Right kidney (tissue), 9 donors: Measurements from ENCODE around the gene PPY.
"Not testable (repeated sequence)": the region's sequence is repeated elsewhere in the genome, so short reads cannot be mapped to it uniquely, and the experiment has no call there.

ENCODE experiments used
- DNase-seq: peaks from one replicate; pipeline ENCODE4 v3.0.0-alpha.2; 2016
- long read RNA-seq, 8 donors: transcript quantifications; one replicate each; lab custom pipeline, GENCODE V29; 2026

PPY gene, protein sequence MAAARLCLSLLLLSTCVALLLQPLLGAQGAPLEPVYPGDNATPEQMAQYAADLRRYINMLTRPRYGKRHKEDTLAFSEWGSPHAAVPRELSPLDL
- long read RNA-seq, donor 1, partial matches to known transcripts: 0 of 1 reads
- long read RNA-seq, donor 1, other reads (novel, unspliced or antisense): 0 of 1 reads
- long read RNA-seq, donor 2: 0 reads
- long read RNA-seq, donor 3: 0 reads
- long read RNA-seq, donor 4: 0 reads
- long read RNA-seq, donor 5: 0 reads
- long read RNA-seq, donor 6: 0 reads
- long read RNA-seq, donor 7: 0 reads
- long read RNA-seq, donor 8: 0 reads

DNA sequence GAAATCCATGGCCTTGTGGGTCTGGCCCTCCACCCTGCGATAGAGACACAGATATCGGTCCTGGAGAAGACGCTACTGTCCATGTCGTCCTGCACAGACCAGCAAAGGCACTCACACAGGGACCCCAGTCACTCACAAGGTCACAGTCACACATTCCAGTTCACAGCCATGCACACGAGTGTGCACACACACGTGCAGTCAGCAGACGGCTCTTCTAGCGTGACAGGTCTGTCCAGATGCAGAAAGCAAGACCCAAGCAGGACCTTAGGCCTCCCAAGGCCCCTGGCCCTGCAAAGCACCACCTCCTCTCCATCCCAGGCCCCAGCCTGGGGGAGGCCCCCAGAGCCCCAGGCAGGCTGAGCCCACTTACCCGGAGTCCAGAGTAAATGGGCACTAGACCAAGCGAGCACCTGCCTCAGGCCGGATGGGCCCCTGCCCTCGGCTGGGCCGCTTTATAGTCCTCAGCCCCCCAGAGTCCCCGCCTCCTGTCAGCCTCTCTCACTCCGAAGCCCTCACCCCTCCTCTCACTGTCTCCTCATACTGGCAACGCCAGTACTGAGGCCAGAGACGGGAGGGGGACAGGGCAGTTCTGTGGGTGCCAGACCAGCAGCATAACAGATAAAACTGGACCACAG lies at the start of gene PPY:
PPY (minus strand) TSS at position 426 of the 635 bp plus-strand sequence. CDS start 822 bp downstream, outside the sequence.
- no peak for DNase-seq

DNA sequence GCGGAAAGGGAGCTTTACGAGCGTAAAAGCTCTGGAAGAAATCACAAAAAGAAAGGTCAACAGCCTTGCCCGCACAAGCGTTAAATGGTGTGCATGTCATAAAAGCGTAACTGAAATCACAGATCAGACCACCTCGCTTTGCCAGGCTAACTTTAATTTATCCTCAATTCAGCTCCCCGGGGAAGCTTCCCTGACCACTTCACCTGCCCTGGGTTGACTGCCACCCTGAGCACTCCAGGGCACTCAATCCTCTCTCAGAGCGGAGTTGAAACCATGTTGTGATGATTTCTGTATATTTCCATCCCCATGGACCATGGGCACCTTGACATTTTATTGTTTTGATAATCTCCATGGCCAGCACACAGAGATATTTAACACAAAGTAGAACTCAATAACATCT lies 46.0 kb upstream of the PPY start:
- no peak for DNase-seq

DNA sequence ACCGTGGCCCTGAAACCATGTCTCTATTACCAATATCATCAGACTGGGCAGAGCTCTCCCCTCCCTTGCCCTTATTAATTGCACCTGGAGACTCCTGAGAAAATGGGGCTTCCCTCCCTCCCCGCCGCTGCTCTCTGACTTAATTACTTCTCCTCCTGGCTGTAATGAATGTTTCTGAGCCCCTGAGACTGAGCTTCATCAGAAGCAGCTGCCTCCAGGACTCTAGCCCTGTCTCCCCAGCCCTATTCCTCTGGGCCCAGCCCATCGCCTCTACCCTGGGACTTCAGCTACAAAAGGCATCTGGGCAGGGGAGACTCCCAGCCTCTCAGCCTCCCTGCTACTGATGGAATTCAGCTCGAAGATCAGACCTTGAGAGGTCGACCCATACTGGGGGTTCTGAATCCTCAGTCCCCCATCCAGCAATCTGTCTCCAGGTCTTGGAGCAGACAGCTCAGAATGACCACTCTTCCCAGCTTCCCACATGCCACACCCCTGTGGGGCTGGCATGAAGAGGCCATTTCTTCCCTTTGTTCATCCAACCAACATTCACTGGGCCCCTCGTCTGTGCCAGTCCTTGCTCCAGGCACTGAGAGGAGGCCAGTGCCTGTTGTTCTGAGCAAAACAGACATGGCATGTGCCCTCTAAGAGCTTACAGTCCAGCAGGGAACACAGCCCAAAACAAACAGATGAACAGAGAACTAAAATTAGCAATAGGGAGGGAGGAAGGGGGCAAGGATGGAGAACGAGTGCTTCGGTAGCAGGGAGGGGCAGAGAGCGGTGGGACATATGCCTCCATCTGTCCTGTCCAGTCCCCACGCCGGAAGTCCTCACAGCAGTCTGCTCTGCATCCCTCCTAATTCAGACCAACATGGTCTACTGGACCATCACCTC lies 45.1 kb upstream of the PPY start:
- no peak for DNase-seq

- no peak for DNase-seq
Observed at GRCh38 chr17:43986225-43986981, 44.1 kb upstream of the PPY start.

- DNase-seq: no peak
Observed at GRCh38 chr17:43984521-43984920, 42.2 kb upstream of the PPY start.

DNA sequence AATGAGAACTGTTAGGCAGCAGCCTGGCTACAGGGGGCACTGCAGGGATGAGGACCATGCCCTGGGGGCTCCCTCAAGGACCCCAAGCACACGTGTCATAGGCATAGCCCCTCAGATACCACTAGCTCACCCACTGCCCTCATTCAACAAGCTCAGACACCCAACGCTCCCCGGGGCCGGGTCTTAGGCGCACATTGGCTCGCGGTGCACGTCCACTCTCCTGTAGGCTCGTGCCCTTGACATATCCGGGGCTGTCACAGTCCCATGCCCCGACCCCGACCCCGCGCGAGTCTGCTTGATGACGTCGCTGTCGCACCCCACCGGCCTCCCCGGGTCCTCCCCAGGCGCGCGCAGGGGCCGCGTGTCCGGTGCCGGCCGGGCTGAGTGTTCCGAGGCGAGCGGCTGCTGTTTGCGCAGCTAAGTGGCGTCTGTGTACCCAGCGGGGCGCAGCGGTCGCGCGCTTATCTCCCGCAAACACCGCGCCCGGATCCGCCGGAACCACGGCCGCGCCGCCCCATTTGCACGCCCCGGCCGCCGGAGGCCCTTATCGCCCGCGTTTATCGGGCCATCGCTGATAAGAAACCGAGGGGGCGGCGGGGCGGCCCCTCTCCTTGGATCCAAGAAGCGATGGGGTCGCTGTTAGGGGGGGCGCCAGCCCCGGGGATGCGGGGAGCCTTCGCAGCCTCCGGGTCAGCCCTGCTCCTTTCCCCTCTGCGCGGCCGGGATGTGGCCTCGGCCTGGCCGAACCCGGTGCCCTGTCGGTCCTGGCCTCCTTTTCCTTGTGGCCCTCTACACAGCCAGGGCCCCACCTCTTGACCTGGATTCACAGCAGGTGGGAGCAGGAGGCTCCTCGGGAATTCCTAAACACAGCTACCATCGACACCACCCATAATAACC lies 41.5 kb upstream of the PPY start:
- DNase-seq: peak; percentile 65

DNA sequence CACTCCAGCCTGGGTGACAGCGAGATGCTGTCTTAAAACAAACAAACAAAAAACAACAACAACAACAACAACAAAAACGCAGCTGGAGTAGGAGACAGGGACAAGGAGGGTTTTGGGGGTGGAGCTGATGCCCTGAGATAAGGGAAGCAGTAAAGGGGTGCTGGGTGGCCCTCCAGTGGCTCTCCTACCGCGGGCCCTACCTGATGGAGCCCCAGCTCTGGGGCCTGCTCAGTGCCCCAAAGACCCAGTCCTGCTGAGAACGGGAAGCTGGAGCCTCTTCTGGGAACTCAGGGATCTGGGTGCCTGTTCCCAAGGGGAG lies 40.9 kb upstream of the PPY start:
- no peak for DNase-seq

GRCh38 chr17:43982171-43982570 lies 39.9 kb upstream of the PPY start:
- DNase-seq: no peak

GRCh38 chr17:43979671-43980070 lies 37.4 kb upstream of the PPY start:
- no peak for DNase-seq

DNA sequence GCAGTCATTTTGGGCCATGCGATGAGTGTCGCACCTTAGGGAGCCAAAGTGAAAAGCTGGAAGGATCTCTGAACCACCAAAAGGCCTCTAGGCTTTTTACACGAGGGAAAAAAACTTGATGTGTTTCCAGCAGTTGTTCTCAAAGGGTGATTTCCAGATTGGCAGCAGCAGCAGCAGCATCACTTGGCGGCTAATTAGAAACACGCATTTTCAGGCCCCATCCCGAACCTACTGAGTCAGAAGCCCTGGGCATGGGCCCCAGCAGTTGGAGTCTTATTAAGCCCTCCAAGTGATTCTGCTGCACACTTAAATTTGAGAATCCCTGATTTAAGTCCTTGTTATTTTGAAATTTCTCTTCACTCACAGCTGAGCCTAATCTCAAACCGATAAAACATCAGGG lies 36.7 kb upstream of the PPY start:
- no peak for DNase-seq

GRCh38 chr17:43978078-43978477 lies 35.8 kb upstream of the PPY start:
- DNase-seq: no peak

DNA sequence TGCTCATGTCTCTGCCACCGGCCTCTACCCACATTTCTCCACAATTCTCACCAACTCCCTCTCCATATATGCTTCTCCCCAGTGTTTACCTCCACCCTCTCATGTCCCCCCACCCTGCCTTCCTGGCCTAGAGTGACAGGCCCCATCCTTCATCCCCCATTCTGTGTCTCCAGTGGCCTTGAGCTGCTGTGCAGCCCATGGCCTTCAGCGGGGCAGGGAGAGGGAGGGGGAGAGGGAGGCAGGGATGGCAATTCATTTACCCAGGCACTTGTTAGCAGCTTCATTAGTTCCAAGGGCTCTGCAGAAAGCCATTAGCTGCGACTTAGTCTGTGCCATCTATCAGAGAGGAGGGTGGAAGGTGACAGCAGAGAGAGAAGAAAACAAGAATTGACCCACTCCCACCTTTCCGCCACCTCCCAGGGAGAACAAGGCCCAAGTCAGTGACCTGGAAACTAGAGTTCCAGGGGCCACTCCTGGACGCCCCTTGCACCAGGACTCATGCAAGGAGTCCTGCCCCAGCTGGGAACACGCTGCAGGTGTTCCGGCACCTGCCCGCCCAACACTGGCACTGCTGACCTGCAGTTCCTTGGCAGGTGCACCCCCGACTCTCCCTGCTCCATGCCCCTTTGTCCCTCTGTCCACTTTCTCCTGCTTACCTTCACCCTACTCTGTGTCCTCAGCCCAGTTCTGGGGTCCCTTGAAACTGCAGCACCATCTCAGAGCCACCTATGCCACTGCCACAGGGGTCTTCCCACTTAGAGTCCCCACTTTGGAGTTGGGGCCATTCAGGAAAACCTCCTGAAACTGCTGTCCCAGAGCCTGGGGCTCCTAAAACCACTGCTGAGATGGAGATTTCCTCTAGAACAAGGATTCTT lies 34.9 kb upstream of the PPY start:
- peak; percentile 19 for DNase-seq

- no peak for DNase-seq
Observed at GRCh38 chr17:43975898-43976297, 33.6 kb upstream of the PPY start.

DNA sequence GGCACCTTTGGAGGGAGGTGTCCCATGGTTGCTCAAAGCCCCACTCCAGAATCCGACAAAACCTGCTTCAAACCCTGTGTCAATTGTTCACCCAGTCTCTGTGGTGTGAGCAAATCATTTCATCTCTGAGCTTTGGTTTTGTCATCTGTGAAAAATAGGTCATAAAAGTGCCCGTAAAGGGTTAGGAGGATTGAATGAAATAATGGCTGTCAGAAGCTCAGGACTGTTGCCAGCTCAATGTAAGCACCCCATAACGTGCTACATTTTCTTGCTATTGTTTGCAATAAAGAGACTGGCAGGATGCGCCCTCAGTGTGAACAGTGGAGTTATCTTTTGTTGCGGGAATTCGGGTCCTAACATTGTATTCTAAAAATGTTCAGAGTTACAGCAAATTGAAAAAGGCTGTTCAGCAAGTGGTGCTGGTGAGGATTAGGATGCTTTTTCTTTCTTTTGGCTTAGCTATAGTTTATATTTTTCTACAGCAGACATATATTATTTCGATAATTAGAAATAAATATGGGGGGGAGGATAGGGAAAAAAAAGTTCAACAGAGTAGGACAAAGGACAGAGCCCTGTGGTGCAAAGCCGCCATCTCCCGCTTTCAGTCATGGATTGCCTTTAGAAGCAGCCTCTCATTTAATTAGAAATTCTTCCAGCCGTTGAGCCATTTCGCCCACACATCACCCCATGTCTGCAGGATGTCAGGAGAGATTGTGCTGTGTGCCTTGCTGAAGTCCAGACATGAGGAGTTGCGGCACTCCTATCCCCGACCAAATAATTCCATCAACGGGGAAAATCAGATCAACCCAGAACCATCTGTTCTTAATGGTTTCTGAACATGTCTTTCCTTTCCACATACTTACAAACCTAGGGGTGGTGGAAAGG lies 32.3 kb upstream of the PPY start:
- no peak for DNase-seq

GRCh38 chr17:43972444-43973212 lies 30.4 kb upstream of the PPY start:
- DNase-seq: not testable (repeated sequence)

GRCh38 chr17:43971436-43971835 lies 29.2 kb upstream of the PPY start:
- not testable (repeated sequence) for DNase-seq

- no peak for DNase-seq
Observed at GRCh38 chr17:43970366-43970765, 28.1 kb upstream of the PPY start.

GRCh38 chr17:43967251-43967875 lies 25.1 kb upstream of the PPY start:
- no peak for DNase-seq
